Osteoblast (primary cell): Measurements from ENCODE around the gene DVL3. TPM values are rescaled to one million over a fixed set of nuclear protein-coding genes. Genes with fewer than 3 reads are reported as not detected.

Source experiments
- DNase-seq: peaks from one replicate; pipeline ENCODE4 v3.0.0; 2011; ENCODE audit warnings: low spot score, mixed read lengths; ENCODE audit not compliant: insufficient read length; ENCODE audit errors: missing footprints
- H2AFZ ChIP-seq: 2 replicates; pipeline ENCODE4 v1.6.0; 2011; ENCODE audit warnings: mild to moderate bottlenecking, low read length
- H3K27ac ChIP-seq: 2 replicates; pipeline ENCODE4 v1.5.1; 2011; ENCODE audit warnings: mild to moderate bottlenecking, low read depth, low read length, moderate library complexity
- H3K27me3 ChIP-seq: 2 replicates; pipeline ENCODE4 v1.6.0; 2012; ENCODE audit warnings: mild to moderate bottlenecking, control low read depth, inconsistent platforms, low read length, moderate library complexity; ENCODE audit not compliant: insufficient read depth
- H3K36me3 ChIP-seq: 2 replicates; pipeline ENCODE4 v1.5.1; 2011; ENCODE audit warnings: mild to moderate bottlenecking, low read length, control low read depth, moderate library complexity; ENCODE audit not compliant: insufficient read depth
- H3K4me1 ChIP-seq: 2 replicates; pipeline ENCODE4 v1.5.1; 2011; ENCODE audit warnings: mild to moderate bottlenecking, low read length, control low read depth, moderate library complexity; ENCODE audit not compliant: insufficient read depth
- H3K4me2 ChIP-seq: 2 replicates; pipeline ENCODE4 v1.6.0; 2011; ENCODE audit warnings: mild to moderate bottlenecking, low read length; ENCODE audit not compliant: insufficient read depth
- H3K4me3 ChIP-seq: fragments of 200-600 bp; sonication (generic); 3 replicates; pipeline ENCODE4 v1.5.1; 2012; ENCODE audit warnings: mild to moderate bottlenecking, low read length, inconsistent platforms; ENCODE audit not compliant: insufficient read depth
- H3K79me2 ChIP-seq: 2 replicates; pipeline ENCODE4 v1.6.0; 2012; ENCODE audit warnings: mild to moderate bottlenecking, low read length, control low read depth, inconsistent platforms; ENCODE audit not compliant: insufficient read depth
- H3K9me3 ChIP-seq: 2 replicates; pipeline ENCODE4 v1.5.1; 2011; ENCODE audit warnings: low read depth, low read length, control low read depth
- H4K20me1 ChIP-seq: 2 replicates; pipeline ENCODE4 v1.6.0; 2012; ENCODE audit warnings: mild to moderate bottlenecking, low read length, control low read depth; ENCODE audit not compliant: insufficient read depth
- total RNA-seq: library from RNA; depleted of rRNA; stranded (reverse); fragments of >200 nt; gene quantifications from 2 replicates; pipeline ENCODE4 v1.2.3, GENCODE V29; 2012
- TF ChIP-seq, protein P1 (sequence below): IDR thresholded peaks from 2 replicates; pipeline ENCODE4 v1.5.1; 2011; ENCODE audit warnings: mild to moderate bottlenecking, low read depth, low read length, moderate library complexity; ENCODE audit errors: extremely low read depth

The DVL3 gene
- total RNA-seq, 1 donor = 60.4 TPM

DNA sequence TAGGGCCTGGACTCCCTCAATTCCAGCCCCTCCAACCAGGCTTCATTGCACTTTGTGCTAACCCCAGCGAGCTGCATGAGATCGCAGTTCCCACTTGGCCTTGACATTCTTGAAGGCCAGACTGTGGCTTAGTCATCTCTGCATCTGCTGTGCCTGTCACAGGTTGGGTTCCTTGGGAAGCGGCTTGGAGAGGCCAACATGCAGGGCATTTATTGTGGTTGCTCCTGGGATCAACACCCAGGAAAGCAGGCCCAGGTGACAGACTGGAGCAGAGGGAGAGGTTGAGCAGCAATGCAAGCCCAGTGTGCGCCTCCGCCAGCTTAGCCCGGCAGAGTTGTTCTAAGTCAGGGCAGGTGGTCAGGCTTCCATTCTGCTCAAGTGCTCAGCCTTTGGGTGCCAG lies 41.4 kb downstream of the DVL3 start:
- H3K4me2 ChIP-seq = no peak overlapping the region
- no peaks in the 10 kb centered on the region for H3K27me3 ChIP-seq
- TF ChIP-seq, protein P1, sequence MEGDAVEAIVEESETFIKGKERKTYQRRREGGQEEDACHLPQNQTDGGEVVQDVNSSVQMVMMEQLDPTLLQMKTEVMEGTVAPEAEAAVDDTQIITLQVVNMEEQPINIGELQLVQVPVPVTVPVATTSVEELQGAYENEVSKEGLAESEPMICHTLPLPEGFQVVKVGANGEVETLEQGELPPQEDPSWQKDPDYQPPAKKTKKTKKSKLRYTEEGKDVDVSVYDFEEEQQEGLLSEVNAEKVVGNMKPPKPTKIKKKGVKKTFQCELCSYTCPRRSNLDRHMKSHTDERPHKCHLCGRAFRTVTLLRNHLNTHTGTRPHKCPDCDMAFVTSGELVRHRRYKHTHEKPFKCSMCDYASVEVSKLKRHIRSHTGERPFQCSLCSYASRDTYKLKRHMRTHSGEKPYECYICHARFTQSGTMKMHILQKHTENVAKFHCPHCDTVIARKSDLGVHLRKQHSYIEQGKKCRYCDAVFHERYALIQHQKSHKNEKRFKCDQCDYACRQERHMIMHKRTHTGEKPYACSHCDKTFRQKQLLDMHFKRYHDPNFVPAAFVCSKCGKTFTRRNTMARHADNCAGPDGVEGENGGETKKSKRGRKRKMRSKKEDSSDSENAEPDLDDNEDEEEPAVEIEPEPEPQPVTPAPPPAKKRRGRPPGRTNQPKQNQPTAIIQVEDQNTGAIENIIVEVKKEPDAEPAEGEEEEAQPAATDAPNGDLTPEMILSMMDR = no peak
- no peak for DNase-seq
- H3K36me3 ChIP-seq = peaks cover 48% of the 10 kb centered on the region
- no peak overlapping the region for H2AFZ ChIP-seq
- no peak overlapping the region for H3K27ac ChIP-seq
- H3K79me2 ChIP-seq = no peaks in the 10 kb centered on the region
- H3K9me3 ChIP-seq = no peaks in the 10 kb centered on the region
- H3K4me3 ChIP-seq = no peak overlapping the region
- peaks cover 2% of the 10 kb centered on the region for H4K20me1 ChIP-seq
- H3K4me1 ChIP-seq = no peaks in the 10 kb centered on the region

DNA sequence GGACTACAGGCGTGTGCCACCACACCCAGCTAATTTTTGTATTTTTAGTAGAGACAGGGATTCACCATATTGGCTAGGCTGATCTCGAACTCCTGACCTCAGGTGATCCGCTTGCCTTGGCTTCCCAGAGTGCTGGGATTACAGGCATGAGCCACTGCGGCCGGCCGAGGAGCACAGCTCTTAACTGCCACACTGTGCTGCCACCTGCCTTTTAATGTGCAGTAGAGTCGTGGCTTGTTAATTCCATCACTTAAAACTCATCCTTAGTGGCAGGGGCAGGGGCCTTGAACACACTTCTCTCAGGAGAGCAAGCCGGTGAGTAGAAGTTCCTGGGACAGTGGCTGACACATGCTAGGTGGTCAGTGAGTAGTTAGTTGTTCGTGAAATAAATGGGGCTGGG lies 43.3 kb downstream of the DVL3 start:
- no peaks in the 10 kb centered on the region for H3K9me3 ChIP-seq

DNA sequence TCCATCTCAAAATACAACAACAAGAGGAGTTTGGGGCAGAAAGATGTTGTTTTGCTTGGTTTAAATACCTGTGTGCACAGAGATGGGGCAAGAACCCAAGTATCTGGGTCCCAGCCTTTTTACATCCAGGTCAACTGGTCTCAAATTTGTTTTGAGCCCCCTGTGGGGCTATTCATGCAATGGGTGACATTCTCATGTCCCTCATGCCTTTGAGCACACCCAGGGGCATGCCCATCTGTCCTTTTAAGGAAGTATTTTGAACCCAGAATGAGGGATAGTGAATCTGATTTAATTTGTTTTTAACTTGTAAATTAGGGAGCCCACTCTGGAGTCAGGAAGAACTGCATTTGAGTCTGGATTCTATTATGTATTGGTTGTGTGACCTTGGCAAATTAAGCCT lies 45.6 kb downstream of the DVL3 start:
- Histone ChIP-seq H3K9me3 (no peaks in the 10 kb centered on the region), H3K4me3 (no peak overlapping the region), H3K27ac (no peak overlapping the region), H4K20me1 (no peaks in the 10 kb centered on the region), H3K36me3 (peaks cover 6% of the 10 kb centered on the region), H3K4me1 (no peaks in the 10 kb centered on the region), H3K4me2 (no peak overlapping the region), H3K79me2 (no peaks in the 10 kb centered on the region), H2AFZ (no peak overlapping the region), H3K27me3 (no peaks in the 10 kb centered on the region)
- TF ChIP-seq, protein P1 = no peak
- DNase-seq = no peak

More for the DNA sequence above, 43.3 kb downstream of the DVL3 start:
- no peak overlapping the region for H3K27ac ChIP-seq
- no peak for DNase-seq
- no peaks in the 10 kb centered on the region for H3K27me3 ChIP-seq
- peaks cover 28% of the 10 kb centered on the region for H3K36me3 ChIP-seq
- H3K79me2 ChIP-seq = no peaks in the 10 kb centered on the region
- H3K4me2 ChIP-seq = no peak overlapping the region
- H4K20me1 ChIP-seq = peaks cover 2% of the 10 kb centered on the region
- no peak overlapping the region for H2AFZ ChIP-seq
- TF ChIP-seq, protein P1 = no peak
- no peaks in the 10 kb centered on the region for H3K4me1 ChIP-seq
- H3K4me3 ChIP-seq = no peak overlapping the region

DNA sequence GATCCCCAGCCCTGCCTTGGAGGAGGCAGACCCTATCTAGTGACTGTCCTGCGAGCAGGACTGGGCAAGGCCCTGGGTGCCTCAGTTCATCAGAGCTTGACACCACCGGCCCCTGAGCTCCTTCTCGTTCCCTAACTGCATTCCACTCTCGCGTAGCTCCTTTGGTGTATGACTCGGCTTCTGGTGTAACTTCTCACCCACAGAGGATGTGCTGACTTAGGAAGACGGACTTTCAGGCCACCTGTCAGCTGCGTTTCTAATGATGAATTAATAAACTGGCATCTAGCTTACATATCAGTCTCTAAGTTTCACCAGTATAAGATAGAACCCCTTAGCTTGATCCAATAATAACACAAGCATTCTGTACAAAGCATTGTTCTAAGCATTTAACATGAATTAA lies 48.3 kb downstream of the DVL3 start:
- TF ChIP-seq, protein P1 = no peak
- Histone ChIP-seq H4K20me1 (no peaks in the 10 kb centered on the region), H3K27me3 (peaks cover 10% of the 10 kb centered on the region), H3K4me3 (no peak overlapping the region), H3K36me3 (no peaks in the 10 kb centered on the region), H3K4me2 (no peak overlapping the region), H3K9me3 (no peaks in the 10 kb centered on the region), H3K79me2 (no peaks in the 10 kb centered on the region), H3K4me1 (no peaks in the 10 kb centered on the region), H2AFZ (no peak overlapping the region), H3K27ac (no peak overlapping the region)
- DNase-seq = no peak
